ENCODE results near the gene BRINP2.

The BRINP2 gene

DNA sequence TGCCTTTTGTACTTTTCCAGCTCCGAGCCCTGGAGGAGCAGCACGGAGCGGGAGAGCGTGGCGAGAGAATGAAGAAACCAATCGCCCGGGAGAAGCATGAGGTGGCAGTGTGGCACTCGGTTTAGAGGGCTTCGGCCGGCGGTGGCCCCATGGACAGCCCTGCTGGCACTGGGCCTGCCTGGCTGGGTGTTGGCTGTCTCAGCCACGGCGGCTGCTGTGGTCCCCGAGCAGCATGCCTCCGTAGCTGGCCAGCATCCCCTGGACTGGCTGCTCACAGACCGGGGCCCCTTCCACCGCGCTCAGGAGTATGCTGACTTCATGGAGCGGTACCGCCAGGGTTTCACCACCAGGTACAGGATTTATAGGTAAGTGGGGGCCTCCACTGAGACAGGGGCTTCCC lies 59.0 kb downstream of the BRINP2 start:
- no peak overlapping the region for H3K4me3 ChIP-seq (replicated peaks; ENCODE audit: low read depth, low read length)
- TF ChIP-seq, protein P1, sequence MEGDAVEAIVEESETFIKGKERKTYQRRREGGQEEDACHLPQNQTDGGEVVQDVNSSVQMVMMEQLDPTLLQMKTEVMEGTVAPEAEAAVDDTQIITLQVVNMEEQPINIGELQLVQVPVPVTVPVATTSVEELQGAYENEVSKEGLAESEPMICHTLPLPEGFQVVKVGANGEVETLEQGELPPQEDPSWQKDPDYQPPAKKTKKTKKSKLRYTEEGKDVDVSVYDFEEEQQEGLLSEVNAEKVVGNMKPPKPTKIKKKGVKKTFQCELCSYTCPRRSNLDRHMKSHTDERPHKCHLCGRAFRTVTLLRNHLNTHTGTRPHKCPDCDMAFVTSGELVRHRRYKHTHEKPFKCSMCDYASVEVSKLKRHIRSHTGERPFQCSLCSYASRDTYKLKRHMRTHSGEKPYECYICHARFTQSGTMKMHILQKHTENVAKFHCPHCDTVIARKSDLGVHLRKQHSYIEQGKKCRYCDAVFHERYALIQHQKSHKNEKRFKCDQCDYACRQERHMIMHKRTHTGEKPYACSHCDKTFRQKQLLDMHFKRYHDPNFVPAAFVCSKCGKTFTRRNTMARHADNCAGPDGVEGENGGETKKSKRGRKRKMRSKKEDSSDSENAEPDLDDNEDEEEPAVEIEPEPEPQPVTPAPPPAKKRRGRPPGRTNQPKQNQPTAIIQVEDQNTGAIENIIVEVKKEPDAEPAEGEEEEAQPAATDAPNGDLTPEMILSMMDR (IDR thresholded peaks at IDR 0.05; ENCODE audit: low read length, missing control alignments): no peak
- no peak for DNase-seq (ENCODE audit: low read depth)

DNA sequence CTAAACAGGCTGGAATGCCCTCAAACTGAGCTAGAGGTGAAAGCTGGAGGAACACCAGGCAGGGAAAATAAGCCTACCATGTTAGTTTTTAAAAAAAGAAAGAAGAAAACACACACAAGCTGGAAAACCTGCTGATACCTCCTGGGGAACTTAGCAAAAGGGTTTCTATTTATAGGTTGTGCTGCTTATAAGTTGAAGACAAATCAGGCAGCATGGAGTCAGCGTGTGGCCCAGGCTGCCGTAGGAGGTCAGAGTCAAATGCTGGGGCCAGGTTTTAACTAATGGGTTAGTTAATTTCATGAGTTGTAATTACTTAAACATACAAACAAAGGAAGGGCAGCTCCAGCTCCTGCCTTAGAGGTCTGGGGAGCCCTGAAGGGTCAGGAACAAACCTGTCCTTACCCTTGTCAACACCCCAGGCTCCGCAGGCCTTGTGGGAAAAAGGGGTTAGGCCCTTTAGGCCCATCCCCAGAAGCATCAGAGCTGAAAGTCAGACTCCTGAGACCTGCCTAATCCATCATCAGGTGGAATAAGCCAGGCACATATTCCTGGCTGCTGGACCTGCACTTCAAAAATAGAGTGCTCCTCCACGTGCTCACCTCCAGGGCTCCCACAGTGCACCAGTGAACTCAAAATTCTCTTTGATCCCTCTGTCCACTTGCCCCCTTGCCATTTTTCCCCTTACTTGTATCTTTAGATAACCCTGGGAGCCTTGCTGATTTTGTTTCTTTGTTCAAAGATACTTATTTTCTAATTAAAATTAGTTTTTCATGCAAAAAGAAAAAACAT lies 59.7 kb downstream of the BRINP2 start:
- TF ChIP-seq, protein P1 (IDR thresholded peaks at IDR 0.05; ENCODE audit: low read length, missing control alignments): no peak
- no peak overlapping the region for H3K4me3 ChIP-seq (replicated peaks; ENCODE audit: low read depth, low read length)
- DNase-seq (ENCODE audit: low read depth): no peak

DNA sequence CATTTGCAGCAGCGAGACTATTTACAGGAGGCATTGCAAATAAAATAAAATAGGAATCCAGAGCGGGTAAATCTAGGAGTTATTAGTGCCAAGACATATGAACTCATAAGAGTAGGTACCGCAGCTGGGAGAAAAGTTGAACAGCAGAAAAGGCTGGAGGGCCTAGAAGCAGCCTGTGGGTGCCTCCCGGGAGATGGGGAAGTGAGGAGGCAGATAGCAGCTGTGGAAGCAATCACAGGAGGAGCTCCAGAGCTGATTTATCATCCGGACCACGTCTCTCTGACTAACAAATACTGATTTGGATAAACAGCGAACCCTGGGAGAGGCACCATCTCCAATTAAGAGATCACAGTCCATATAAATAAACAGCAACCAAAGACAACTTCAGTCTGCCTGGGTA lies 64.6 kb downstream of the BRINP2 start:
- TF ChIP-seq, protein P1 (IDR thresholded peaks at IDR 0.05; ENCODE audit: low read length, missing control alignments): no peak
- no peak for DNase-seq (ENCODE audit: low read depth)
- no peak overlapping the region for H3K4me3 ChIP-seq (replicated peaks; ENCODE audit: low read depth, low read length)

DNA sequence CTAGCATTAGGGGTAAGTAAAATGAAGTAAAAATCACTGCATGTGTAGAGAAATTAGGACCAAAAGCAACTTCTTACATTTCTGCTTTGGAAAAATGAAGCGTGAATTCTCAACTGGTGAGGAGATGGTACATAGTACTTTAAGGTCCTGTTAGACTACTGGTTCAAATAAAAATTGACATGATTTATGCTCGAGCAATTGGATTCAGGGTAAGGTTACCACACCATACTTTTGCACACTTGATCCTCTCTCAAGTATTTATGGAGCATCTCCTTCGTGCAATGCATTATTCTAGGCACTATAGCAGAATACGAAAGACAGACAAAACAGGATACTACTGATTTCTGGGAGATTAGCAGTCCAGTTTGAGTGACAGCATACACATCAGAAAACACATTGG lies 66.2 kb downstream of the BRINP2 start:
- H3K4me3 ChIP-seq (replicated peaks; ENCODE audit: low read depth, low read length): no peak overlapping the region
- DNase-seq (ENCODE audit: low read depth): no peak
- TF ChIP-seq, protein P1 (IDR thresholded peaks at IDR 0.05; ENCODE audit: low read length, missing control alignments): no peak

DNA sequence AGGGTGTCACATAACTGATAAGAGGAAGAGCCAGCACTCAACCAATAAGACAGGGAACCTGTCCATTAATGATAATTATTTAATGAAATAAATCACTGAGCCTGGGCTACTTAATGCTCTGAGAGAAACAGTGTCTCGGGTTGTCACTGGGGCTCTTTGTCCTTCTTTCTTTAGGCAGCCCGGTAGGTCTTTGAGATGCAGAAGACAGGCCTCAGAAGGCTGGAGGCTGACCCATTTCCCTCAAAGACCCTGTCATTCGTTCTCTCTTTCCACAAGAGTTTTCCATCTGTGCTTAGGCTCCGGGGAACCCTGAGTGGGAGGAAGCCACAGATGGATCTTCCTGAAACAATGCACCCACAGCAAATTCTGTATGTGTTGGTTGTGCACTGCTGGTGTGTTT lies 68.2 kb downstream of the BRINP2 start:
- TF ChIP-seq, protein P1 (IDR thresholded peaks at IDR 0.05; ENCODE audit: low read length, missing control alignments): no peak
- no peak for DNase-seq (ENCODE audit: low read depth)
- H3K4me3 ChIP-seq (replicated peaks; ENCODE audit: low read depth, low read length): no peak overlapping the region

DNA sequence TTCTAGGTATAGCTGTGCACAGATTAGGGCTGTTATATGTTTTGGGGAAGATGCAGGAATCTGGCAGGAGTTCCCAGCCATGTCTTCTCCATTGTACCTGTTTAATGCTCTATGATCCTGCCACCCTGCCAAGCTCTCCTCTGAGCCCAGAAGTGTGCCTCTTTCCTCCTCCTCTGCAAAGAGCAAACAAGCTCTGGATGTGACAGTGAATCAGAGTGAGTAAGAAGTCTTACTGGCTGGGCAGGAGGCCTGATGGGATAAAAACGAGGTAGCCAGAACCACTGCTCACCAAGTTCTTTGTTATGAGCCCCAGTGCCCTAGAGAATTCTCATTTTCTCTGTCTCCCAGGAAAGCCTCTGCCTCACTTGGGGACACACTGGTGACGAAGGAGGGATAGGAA lies 69.0 kb downstream of the BRINP2 start:
- TF ChIP-seq, protein P1 (IDR thresholded peaks at IDR 0.05; ENCODE audit: low read length, missing control alignments): no peak
- no peak for DNase-seq (ENCODE audit: low read depth)
- H3K4me3 ChIP-seq (replicated peaks; ENCODE audit: low read depth, low read length): no peak overlapping the region

DNA sequence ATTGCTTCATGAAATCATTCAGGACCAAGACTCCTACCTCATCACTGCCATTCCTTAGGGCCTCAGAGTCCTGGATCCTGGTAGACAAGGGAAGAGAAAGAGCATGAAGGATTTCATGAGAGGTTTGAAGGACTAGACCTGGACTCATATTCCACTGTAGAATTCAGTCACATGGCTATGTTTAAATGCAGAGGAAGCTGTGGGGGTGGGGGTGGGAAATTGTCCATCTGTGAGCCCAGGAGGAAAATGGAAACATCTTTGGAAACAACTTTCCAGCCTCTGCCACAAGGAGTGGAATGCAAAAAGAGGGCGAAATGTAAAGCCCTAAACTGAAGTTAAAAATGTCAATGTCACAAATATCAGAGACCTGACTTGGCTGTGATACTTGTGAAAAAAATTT lies 73.0 kb downstream of the BRINP2 start:
- no peak overlapping the region for H3K4me3 ChIP-seq (replicated peaks; ENCODE audit: low read depth, low read length)
- TF ChIP-seq, protein P1 (IDR thresholded peaks at IDR 0.05; ENCODE audit: low read length, missing control alignments): no peak
- no peak for DNase-seq (ENCODE audit: low read depth)

All from fibroblast of pulmonary artery (primary cell).